Body of pancreas (tissue), 4 donors: ENCODE results near the gene GMPR. TPM values are rescaled to one million over a fixed set of nuclear protein-coding genes. Genes with fewer than 3 reads are reported as not detected.
"Not testable (repeated sequence)": the region's sequence is repeated elsewhere in the genome, so short reads cannot be mapped to it uniquely, and the experiment has no call there.

Experiments
- ATAC-seq: fragments of 150-250 bp; one replicate; pipeline ENCODE4 v1.9.1; 2016
- DNase-seq, 4 donors: peaks; one replicate each; pipeline ENCODE4 v3.0.0-alpha.2; 2019
- H3K27ac ChIP-seq, 4 donors: fragments of 200-600 bp; sonication (generic); 1 replicate in 3 of 4; 2 replicates in 1 of 4; pipeline versions ENCODE4 v1.5.1 to v1.6.1; 2016 to 2019; ENCODE audit warnings: mild to moderate bottlenecking in 1 of 4, mixed read lengths in 1 of 4, moderate library complexity in 1 of 4
- H3K27me3 ChIP-seq, 2 donors: fragments of 200-600 bp; sonication (generic); one replicate each; pipeline ENCODE4 v1.6.0; 2016; ENCODE audit warnings: mild to moderate bottlenecking in 1 of 2
- H3K36me3 ChIP-seq, 2 donors: fragments of 200-600 bp; sonication (generic); replicated peaks in 1 of 2; 2 replicates each; pipeline ENCODE4 v1.5.1; 2016; ENCODE audit warnings: low read depth in 2 of 2; ENCODE audit not compliant: insufficient read depth in 1 of 2
- H3K4me1 ChIP-seq: fragments of 200-600 bp; sonication (generic); one replicate; pipeline ENCODE4 v1.6.0; 2016
- H3K4me3 ChIP-seq, 2 donors: fragments of 200-600 bp; sonication (generic); 1 replicate in 1 of 2; 2 replicates in 1 of 2; pipeline ENCODE4 v1.5.1; 2016 to 2019
- H3K9me3 ChIP-seq, 3 donors: fragments of 200-600 bp; sonication (generic); 1 replicate in 2 of 3; 2 replicates in 1 of 3; pipeline ENCODE4 v1.5.1; 2016
- POLR2A ChIP-seq, 3 donors: fragments of 450-650 bp; IDR thresholded peaks; one replicate each; pipeline ENCODE4 v1.6.1; 2016; ENCODE audit warnings: antibody characterized with exemption in 3 of 3, mild to moderate bottlenecking in 2 of 3
- WGBS, 2 donors: methylation state at CpG; one replicate each; pipeline ENCODE4 v1.1.5; 2017; 5-methylcytosine and 5-hydroxymethylcytosine counted together
- intact Hi-C: fragments of 100-400 bp; cut with DNase I; formaldehyde crosslinking; loops from one replicate; pipeline ENCODE4 v1.15.1; 2023
- total RNA-seq, 2 donors: library from RNA; depleted of rRNA; stranded (reverse); fragments of >200 nt; gene quantifications; one replicate each; pipeline ENCODE4 v1.1.0, GENCODE V29; 2016
- TF ChIP-seq, protein P1 (sequence below), 7 experiments: fragments of 450-650 bp in 4 of 7; fragments of 200-600 bp in 3 of 7; sonication (generic) in 3 of 7; IDR thresholded peaks; one replicate each; pipeline ENCODE4 v1.5.1; 2016 to 2019; ENCODE audit warnings: antibody characterized with exemption in 7 of 7

The GMPR gene
- total RNA-seq, 2 donors from 2014 or later: 7.9 to 14.0 TPM

DNA sequence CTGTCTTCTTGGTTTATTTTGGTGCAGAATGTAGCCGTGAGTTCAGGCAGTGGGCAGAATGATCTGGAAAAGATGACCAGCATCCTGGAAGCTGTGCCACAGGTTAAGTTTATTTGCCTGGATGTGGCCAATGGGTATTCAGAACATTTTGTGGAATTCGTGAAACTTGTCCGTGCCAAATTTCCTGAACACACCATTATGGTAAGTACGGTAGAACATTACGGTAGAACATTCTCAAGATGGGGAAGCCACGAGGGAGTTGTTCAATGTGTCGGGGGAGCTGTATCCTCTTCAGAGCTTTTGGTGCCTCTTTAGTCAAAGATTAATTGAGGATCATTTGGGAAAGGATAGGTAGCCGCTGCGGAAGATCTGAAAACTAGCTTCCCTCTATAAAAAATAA is 16.1 kb downstream of the GMPR start:
- Histone ChIP-seq H3K27ac (no peak overlapping the region), H3K9me3 (no peaks in the 10 kb centered on the region), H3K4me1 (no peaks in the 10 kb centered on the region), H3K4me3 (no peak overlapping the region), H3K27me3 (no peaks in the 10 kb centered on the region), H3K36me3 (no peaks in the 10 kb centered on the region)
- TF ChIP-seq POLR2A (IDR thresholded peaks at IDR 0.05): no peak
- TF ChIP-seq, protein P1, sequence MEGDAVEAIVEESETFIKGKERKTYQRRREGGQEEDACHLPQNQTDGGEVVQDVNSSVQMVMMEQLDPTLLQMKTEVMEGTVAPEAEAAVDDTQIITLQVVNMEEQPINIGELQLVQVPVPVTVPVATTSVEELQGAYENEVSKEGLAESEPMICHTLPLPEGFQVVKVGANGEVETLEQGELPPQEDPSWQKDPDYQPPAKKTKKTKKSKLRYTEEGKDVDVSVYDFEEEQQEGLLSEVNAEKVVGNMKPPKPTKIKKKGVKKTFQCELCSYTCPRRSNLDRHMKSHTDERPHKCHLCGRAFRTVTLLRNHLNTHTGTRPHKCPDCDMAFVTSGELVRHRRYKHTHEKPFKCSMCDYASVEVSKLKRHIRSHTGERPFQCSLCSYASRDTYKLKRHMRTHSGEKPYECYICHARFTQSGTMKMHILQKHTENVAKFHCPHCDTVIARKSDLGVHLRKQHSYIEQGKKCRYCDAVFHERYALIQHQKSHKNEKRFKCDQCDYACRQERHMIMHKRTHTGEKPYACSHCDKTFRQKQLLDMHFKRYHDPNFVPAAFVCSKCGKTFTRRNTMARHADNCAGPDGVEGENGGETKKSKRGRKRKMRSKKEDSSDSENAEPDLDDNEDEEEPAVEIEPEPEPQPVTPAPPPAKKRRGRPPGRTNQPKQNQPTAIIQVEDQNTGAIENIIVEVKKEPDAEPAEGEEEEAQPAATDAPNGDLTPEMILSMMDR (IDR thresholded peaks at IDR 0.05): no peak
- 95 to 96% methylated on average over 9 of the region's 9 CpGs for WGBS, 2 donors
- DNase-seq (no peak), ATAC-seq (no peak)
- intact Hi-C loops: no loop called here

DNA sequence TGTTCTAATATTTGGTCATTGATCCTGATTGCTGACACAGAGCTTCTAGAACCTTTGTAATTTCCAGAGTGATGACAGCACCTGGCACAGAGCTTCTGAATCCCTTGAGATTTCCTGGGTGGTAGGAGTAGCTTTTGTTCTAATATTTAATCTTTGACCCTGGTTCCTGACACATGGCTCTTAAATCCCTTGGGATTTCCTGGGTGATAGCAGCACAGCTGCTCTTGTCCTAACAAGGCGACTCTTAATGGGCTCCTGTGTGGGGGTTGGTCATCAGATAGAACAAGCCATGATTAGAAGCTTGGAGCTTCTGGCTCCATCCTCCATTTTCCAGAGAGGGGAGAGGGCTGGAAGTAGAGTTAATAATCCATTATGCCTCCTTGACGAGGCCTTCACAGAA is 18.4 kb downstream of the GMPR start:
- H3K27ac ChIP-seq: no peak overlapping the region
- H3K36me3 ChIP-seq: no peaks in the 10 kb centered on the region
- no peaks in the 10 kb centered on the region for H3K9me3 ChIP-seq
- intact Hi-C loops: no loop called here
- no peak for DNase-seq
- no peak overlapping the region for H3K4me3 ChIP-seq
- ATAC-seq: no peak
- no peak for TF ChIP-seq POLR2A (IDR thresholded peaks at IDR 0.05)
- TF ChIP-seq, protein P1 (IDR thresholded peaks at IDR 0.05): no peak
- H3K27me3 ChIP-seq: no peaks in the 10 kb centered on the region
- 97 to 100% methylated on average over 2 of the region's 2 CpGs for WGBS, 2 donors
- H3K4me1 ChIP-seq: no peaks in the 10 kb centered on the region

DNA sequence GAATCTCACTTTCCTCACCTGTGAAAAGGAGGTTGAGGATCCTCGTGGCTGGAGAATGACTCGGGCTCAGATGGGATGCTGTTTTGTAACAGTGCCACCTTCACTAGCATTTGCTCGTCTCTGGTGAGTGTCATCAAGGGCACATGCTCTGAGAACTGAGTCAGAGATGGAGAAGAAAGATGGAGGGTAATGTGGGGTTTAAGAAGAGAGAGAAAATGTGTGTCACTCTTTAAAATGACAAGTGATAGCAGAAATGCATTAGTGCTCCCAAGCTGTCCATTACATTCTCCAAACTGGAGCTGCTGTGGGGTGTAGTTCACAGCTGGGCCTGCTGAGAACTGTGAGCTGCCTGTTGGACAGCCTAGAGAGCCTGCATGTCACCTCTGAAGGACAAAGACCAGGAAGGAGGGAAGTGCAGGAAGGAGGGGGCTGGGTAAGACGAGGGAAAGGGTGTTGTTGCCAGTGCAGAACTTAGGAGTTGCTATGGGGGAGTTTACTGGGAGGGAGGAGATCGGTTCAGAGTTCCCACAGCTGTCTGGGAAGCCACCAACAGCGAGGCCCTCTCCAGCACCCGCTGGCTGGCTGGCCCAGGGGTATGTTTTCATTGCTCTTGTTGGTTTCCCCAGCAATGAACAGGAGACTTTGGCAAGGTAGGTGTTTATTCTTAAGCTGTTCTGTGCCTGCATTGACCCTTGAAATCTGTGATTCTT is 19.8 kb downstream of the GMPR start:
- no peaks in the 10 kb centered on the region for H3K9me3 ChIP-seq
- H3K27me3 ChIP-seq: no peaks in the 10 kb centered on the region
- no peak overlapping the region for H3K27ac ChIP-seq
- DNase-seq (no peak), ATAC-seq (no peak)
- no peak overlapping the region for H3K4me3 ChIP-seq
- H3K4me1 ChIP-seq: no peaks in the 10 kb centered on the region
- H3K36me3 ChIP-seq: no peaks in the 10 kb centered on the region
- WGBS, 2 donors: 77 to 80% methylated on average over 7 of the region's 7 CpGs
- no peak for TF ChIP-seq POLR2A (IDR thresholded peaks at IDR 0.05)
- TF ChIP-seq, protein P1 (IDR thresholded peaks at IDR 0.05): no peak
- intact Hi-C loops: no loop called here

DNA sequence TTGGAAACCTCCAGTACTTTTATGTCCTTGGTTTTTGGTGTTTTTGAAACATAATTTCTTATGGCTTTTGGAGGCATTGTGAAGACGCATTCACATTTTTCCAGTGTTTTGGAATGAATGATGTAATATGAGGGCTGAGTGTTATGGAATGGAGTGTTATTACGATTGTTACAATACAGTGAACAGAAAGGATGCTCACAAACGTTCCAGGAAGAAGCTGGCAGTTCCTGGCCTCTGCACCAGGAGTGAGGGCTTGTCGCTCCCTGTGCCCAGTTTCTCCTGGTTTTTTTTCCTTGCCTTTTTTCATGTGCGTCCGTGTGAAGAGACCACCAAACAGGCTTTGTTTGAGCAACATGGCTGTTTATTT is 20.3 kb downstream of the GMPR start:
- Histone ChIP-seq H3K4me1 (no peaks in the 10 kb centered on the region), H3K4me3 (no peak overlapping the region), H3K9me3 (no peaks in the 10 kb centered on the region), H3K27ac (no peak overlapping the region), H3K36me3 (no peaks in the 10 kb centered on the region), H3K27me3 (no peaks in the 10 kb centered on the region)
- ATAC-seq: no peak
- WGBS, 2 donors: 80 to 83% methylated on average over 6 of the region's 6 CpGs
- intact Hi-C loops: no loop called here
- TF ChIP-seq POLR2A (IDR thresholded peaks at IDR 0.05): no peak
- TF ChIP-seq, protein P1 (IDR thresholded peaks at IDR 0.05): no peak
- DNase-seq: no peak

DNA sequence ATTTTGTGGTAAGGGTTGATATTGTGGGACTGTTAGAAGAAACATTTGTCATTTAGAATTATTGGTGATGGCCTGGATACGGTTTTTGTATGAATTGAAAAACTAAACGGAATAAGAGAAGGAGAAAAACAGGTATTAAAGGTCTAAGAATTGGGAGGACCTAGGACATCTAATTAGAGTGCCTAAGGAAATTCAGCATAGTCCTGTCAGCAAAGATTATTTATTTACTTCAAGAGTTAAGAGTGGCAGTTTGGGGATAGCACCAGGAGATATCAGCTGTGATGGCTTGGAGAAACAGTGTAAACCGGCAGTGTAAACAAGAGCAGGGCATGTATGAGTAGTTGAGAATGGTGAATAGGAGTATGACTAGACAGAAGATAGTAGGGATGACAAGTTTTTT is 21.2 kb downstream of the GMPR start:
- H3K27ac ChIP-seq, intact Hi-C loops, H3K9me3 ChIP-seq, ATAC-seq, H3K27me3 ChIP-seq, H3K4me1 ChIP-seq, DNase-seq, H3K36me3 ChIP-seq, H3K4me3 ChIP-seq: not testable (repeated sequence)
- WGBS, 2 donors: 87 to 96% methylated on average over 2 of the region's 3 CpGs

DNA sequence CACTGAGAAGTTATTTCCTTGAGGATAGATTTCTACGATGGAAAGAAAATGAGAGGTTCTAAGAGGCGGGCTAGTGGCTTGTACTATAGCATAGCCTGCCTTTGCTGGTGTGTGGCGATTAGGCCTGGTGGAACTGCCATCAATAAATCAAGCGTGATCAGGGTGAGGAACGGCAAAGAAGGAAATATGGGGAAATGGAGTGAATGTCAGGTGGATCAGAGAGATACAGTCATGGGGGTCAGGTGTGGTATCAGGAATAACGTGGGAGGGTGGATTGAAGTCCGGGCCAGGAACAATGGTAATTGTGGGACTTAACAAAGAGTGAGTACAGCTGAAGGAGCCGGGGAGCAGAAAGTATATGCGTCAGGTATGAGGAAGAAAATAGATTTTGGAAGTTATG is 22.2 kb downstream of the GMPR start:
- ATAC-seq, H3K9me3 ChIP-seq, H3K27me3 ChIP-seq, H3K27ac ChIP-seq, H3K4me3 ChIP-seq, H3K36me3 ChIP-seq, H3K4me1 ChIP-seq, intact Hi-C loops, DNase-seq: not testable (repeated sequence)
- 84 to 89% methylated on average over 9 of the region's 9 CpGs for WGBS, 2 donors

DNA sequence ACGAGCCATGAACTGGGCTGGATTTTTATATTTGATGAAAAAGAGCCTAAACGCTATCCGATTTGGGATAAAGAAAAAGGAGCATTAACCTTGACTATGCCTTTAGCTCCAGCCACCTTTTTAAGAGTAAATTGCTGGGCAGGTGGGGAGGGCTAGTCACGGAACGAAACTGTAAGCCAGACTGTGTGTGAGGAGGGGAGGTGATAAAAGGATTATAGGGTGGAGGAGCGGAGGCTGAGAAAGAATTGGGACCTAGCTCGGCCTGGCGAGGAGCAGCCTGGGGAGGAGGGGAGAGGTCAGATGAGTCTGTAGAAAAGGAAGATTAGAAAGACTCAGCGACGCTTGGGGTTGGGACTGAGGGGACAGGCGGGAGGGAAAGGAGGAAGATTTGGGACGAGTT is 24.4 kb downstream of the GMPR start:
- ATAC-seq, H3K4me1 ChIP-seq, H3K27me3 ChIP-seq, intact Hi-C loops, H3K9me3 ChIP-seq, H3K27ac ChIP-seq, H3K4me3 ChIP-seq, H3K36me3 ChIP-seq, DNase-seq: not testable (repeated sequence)
- WGBS, 2 donors: 87% methylated on average over 11 to 12 of the region's 12 CpGs

DNA sequence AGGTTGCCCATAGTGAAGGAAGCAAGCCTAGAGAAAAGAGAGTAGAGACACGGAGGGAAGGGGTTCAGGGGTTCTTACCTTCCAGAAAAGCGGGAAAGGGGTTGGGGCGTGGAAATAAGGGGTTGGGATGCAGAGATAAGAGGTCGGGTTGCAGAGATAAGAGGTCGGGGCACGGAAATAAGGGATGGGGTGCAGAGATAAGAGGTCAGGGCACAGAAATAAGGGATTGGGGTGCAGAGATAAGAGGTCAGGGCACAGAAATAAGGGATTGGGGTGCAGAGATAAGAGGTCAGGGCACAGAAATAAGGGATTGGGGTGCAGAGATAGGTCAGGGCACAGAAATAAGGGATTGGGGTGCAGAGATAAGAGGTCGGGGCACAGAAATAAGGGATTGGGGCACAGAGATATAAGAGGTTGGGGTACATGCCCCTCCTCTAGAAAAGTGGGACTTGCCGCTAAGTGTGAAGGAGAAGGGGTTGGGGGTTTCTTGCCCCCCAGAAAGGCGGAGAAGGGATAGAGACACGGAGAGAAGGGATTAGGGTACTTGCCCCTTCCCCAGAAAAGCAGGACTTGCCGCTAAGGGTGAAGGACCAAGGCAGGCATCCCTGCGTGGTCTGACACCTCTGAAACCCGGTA is 25.2 kb downstream of the GMPR start:
- intact Hi-C loops, H3K9me3 ChIP-seq, H3K36me3 ChIP-seq, DNase-seq, H3K27ac ChIP-seq, ATAC-seq, H3K4me1 ChIP-seq, H3K4me3 ChIP-seq, H3K27me3 ChIP-seq: not testable (repeated sequence)
- WGBS, 2 donors: 77 to 80% methylated on average over 12 to 13 of the region's 13 CpGs
